Tibial nerve (tissue), 4 donors: ENCODE data around the gene SIPA1L3. TPM values are rescaled to one million over a fixed set of nuclear protein-coding genes. Genes with fewer than 3 reads are reported as not detected.

Source experiments
- DNase-seq, 2 donors: peaks; one replicate each; pipeline ENCODE4 v3.0.0-alpha.2; 2019; ENCODE audit warnings: low spot score in 2 of 2
- H3K27ac ChIP-seq, 4 donors: fragments of 200-600 bp; sonication (generic) in 3 of 4; one replicate each; pipeline ENCODE4 v1.5.1; 2017 to 2019; ENCODE audit warnings: mild to moderate bottlenecking in 1 of 4
- H3K27me3 ChIP-seq, 2 donors: fragments of 200-600 bp; sonication (generic) in 1 of 2; one replicate each; pipeline versions ENCODE4 v1.5.1 to v1.6.0; 2017 to 2019
- H3K36me3 ChIP-seq, 3 donors: fragments of 200-600 bp; sonication (generic); one replicate each; pipeline ENCODE4 v1.5.1; 2018 to 2019
- H3K4me1 ChIP-seq, 4 donors: fragments of 200-600 bp; sonication (generic) in 3 of 4; one replicate each; pipeline ENCODE4 v1.5.1; 2017 to 2019
- H3K4me3 ChIP-seq, 4 donors: fragments of 200-600 bp; sonication (generic) in 3 of 4; one replicate each; pipeline ENCODE4 v1.5.1; 2017 to 2019; ENCODE audit warnings: mild to moderate bottlenecking in 1 of 4, moderate library complexity in 1 of 4
- H3K9me3 ChIP-seq, 4 donors: fragments of 200-600 bp; sonication (generic) in 3 of 4; one replicate each; pipeline ENCODE4 v1.5.1; 2017 to 2019
- CTCF ChIP-seq, 5 experiments: fragments of 200-600 bp in 3 of 5; fragments of 450-650 bp in 2 of 5; sonication (generic) in 3 of 5; IDR thresholded peaks; one replicate each; pipeline ENCODE4 v1.5.1; 2016 to 2019; ENCODE audit warnings: antibody characterized with exemption in 5 of 5, mild to moderate bottlenecking in 3 of 5, moderate library complexity in 2 of 5
- EP300 ChIP-seq, 2 donors: sonication (generic); formaldehyde crosslinking; IDR thresholded peaks; one replicate each; pipeline ENCODE4 v1.6.1; 2017; ENCODE audit warnings: antibody characterized with exemption in 2 of 2, mild to moderate bottlenecking in 1 of 2
- POLR2A ChIP-seq, 2 donors: fragments of 450-650 bp; IDR thresholded peaks; one replicate each; pipeline ENCODE4 v1.6.1; 2017; ENCODE audit warnings: antibody characterized with exemption in 2 of 2, mild to moderate bottlenecking in 2 of 2, moderate library complexity in 2 of 2
- WGBS, 2 donors: methylation state at CpG; one replicate each; pipeline ENCODE4 v1.1.5; 2018; 5-methylcytosine and 5-hydroxymethylcytosine counted together
- total RNA-seq, 4 donors: library from RNA; depleted of rRNA; stranded (reverse); fragments of >200 nt; gene quantifications; one replicate each; pipeline ENCODE4 v1.1.0, GENCODE V29; 2016

Gene SIPA1L3
- total RNA-seq, 4 donors from 2014 or later = 8.3 to 43.9 (median 17.0) TPM

DNA sequence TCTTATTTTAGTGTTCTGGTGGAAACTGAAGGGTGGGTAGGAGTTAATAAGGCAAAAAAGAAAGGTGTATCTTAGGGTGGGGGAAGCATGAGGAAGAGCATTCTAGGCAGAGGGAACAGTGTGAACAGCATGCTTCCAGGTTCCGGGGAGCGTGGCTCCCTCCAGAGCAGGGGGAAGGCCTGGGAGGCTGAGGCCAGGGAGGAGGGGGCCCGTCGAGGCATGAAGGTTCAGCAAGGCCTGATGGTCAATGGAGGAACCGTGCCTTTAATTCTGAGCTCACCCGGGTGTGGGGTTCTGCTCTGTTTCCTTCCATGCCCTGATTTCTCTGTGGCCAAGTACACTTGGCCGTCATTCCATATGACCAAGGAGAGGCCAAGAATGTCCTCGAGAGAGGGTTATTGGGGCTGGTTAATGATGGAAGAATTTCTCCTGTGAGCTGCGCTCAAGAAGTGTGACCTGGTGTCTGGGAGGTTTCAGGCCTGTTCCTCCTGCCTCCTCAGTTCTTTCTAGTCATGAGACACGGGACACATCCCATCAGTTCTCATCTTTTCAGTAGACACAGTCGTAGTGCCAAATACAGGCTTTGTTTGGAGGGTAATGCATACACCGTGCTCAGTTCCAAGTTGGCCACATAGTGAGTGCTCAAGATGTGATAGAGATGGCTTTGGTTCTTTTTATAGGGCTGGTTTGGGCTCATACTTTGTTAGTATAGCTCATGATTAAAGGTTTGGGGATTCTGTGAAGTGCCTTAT lies 73.6 kb downstream of the SIPA1L3 start:
- WGBS, 2 donors = 61 to 71% methylated on average over 12 of the region's 12 CpGs
- TF ChIP-seq CTCF (IDR thresholded peaks at IDR 0.05) (no peak), POLR2A (IDR thresholded peaks at IDR 0.05) (no peak), EP300 (IDR thresholded peaks at IDR 0.05) (no peak)
- peak overlapping the region in 1 of 4 donors; percentile 62 for H3K27ac ChIP-seq
- H3K9me3 ChIP-seq = no peaks in the 10 kb centered on the region
- peaks cover 0 to 20% (median 10%) of the 10 kb centered on the region in 4 donors for H3K4me1 ChIP-seq
- no peak for DNase-seq
- H3K4me3 ChIP-seq = no peak overlapping the region
- H3K36me3 ChIP-seq = no peaks in the 10 kb centered on the region
- no peaks in the 10 kb centered on the region for H3K27me3 ChIP-seq

- Histone ChIP-seq H3K36me3 (no peaks in the 10 kb centered on the region), H3K4me1 (peaks cover 0 to 25% (median 10%) of the 10 kb centered on the region in 4 donors), H3K9me3 (no peaks in the 10 kb centered on the region), H3K4me3 (no peak overlapping the region), H3K27ac (no peak overlapping the region), H3K27me3 (no peaks in the 10 kb centered on the region)
- TF ChIP-seq EP300 (IDR thresholded peaks at IDR 0.05) (no peak), CTCF (IDR thresholded peaks at IDR 0.05) (no peak), POLR2A (IDR thresholded peaks at IDR 0.05) (no peak)
- no peak for DNase-seq
- WGBS, 2 donors = 79 to 84% methylated on average over 11 to 13 of the region's 13 CpGs
These were observed 74.9 kb downstream of the SIPA1L3 start for GRCh38 chr19:37981785-37982475.

- Histone ChIP-seq H3K4me1 (peaks cover 0 to 25% (median 10%) of the 10 kb centered on the region in 4 donors), H3K4me3 (no peak overlapping the region), H3K27ac (no peak overlapping the region), H3K9me3 (no peaks in the 10 kb centered on the region), H3K27me3 (no peaks in the 10 kb centered on the region), H3K36me3 (no peaks in the 10 kb centered on the region)
- TF ChIP-seq CTCF (IDR thresholded peaks at IDR 0.05) (no peak), EP300 (IDR thresholded peaks at IDR 0.05) (no peak), POLR2A (IDR thresholded peaks at IDR 0.05) (no peak)
- no peak for DNase-seq
- 95 to 97% methylated on average over 5 of the region's 5 CpGs for WGBS, 2 donors
These were observed 75.6 kb downstream of the SIPA1L3 start for GRCh38 chr19:37982655-37983054.

GRCh38 chr19:37983153-37983552 lies 76.1 kb downstream of the SIPA1L3 start:
- H3K4me3 ChIP-seq = no peak overlapping the region
- TF ChIP-seq CTCF (IDR thresholded peaks at IDR 0.05) (no peak), EP300 (IDR thresholded peaks at IDR 0.05) (no peak), POLR2A (IDR thresholded peaks at IDR 0.05) (no peak)
- no peaks in the 10 kb centered on the region for H3K9me3 ChIP-seq
- WGBS, 2 donors = 85 to 86% methylated on average over 10 of the region's 10 CpGs
- H3K4me1 ChIP-seq = peaks cover 0 to 25% (median 9%) of the 10 kb centered on the region in 4 donors
- DNase-seq = no peak
- H3K36me3 ChIP-seq = no peaks in the 10 kb centered on the region
- no peak overlapping the region for H3K27ac ChIP-seq
- no peaks in the 10 kb centered on the region for H3K27me3 ChIP-seq

GRCh38 chr19:37983916-37984315 lies 76.9 kb downstream of the SIPA1L3 start:
- H3K4me1 ChIP-seq = peaks cover 0 to 20% (median 10%) of the 10 kb centered on the region in 4 donors
- TF ChIP-seq CTCF (IDR thresholded peaks at IDR 0.05) (no peak), EP300 (IDR thresholded peaks at IDR 0.05) (no peak), POLR2A (IDR thresholded peaks at IDR 0.05) (no peak)
- H3K9me3 ChIP-seq = no peaks in the 10 kb centered on the region
- no peak for DNase-seq
- 50 to 54% methylated on average over 10 of the region's 10 CpGs for WGBS, 2 donors
- H3K4me3 ChIP-seq = no peak overlapping the region
- no peak overlapping the region for H3K27ac ChIP-seq
- H3K36me3 ChIP-seq = no peaks in the 10 kb centered on the region
- no peaks in the 10 kb centered on the region for H3K27me3 ChIP-seq
